Psoas muscle (tissue), 8 donors: ENCODE results near the gene TP53BP1. TPM values are rescaled to one million over a fixed set of nuclear protein-coding genes. Genes with fewer than 3 reads are reported as not detected.

Experiments used
- ATAC-seq, 4 donors: fragments of 200-7000 bp; cut with Tn5 transposase; one replicate each; pipeline ENCODE4 v1.9.1; 2020; ENCODE audit warnings: moderate library complexity in 3 of 4, mild to moderate bottlenecking in 2 of 4
- DNase-seq, 2 donors: peaks; one replicate each; pipeline ENCODE4 v3.0.0-alpha.2; 2020
- H3K27ac ChIP-seq: fragments of 200-600 bp; one replicate; pipeline ENCODE4 v1.8.0; 2022
- H3K27me3 ChIP-seq, 3 donors: fragments of 200-600 bp in 1 of 3; one replicate each; pipeline versions ENCODE4 v1.6.1 to v1.8.0; 2013 to 2022; ENCODE audit warnings: low read length in 2 of 3, mild to moderate bottlenecking in 2 of 3, moderate library complexity in 1 of 3; ENCODE audit not compliant: insufficient read depth in 3 of 3
- H3K36me3 ChIP-seq, 2 donors: fragments of 200-600 bp in 1 of 2; one replicate each; pipeline versions ENCODE4 v1.6.1 to v1.8.0; 2013 to 2022; ENCODE audit warnings: low read depth in 1 of 2, mild to moderate bottlenecking in 1 of 2, moderate library complexity in 1 of 2; ENCODE audit not compliant: insufficient read depth in 1 of 2
- H3K4me1 ChIP-seq: fragments of 200-600 bp; one replicate; pipeline ENCODE4 v1.8.0; 2022
- H3K4me3 ChIP-seq: fragments of 200-600 bp; one replicate; pipeline ENCODE4 v1.8.0; 2022; ENCODE audit warnings: mild to moderate bottlenecking
- H3K9me3 ChIP-seq: fragments of 200-600 bp; one replicate; pipeline ENCODE4 v1.8.0; 2022
- WGBS, 3 donors: extraction: QIAGEN DNeasy Blood & Tissue Kit; methylation state at CpG; one replicate each; pipeline versions ENCODE4 v1.1.6 to v1.1.7; 2013; 5-methylcytosine and 5-hydroxymethylcytosine counted together
- intact Hi-C, 2 donors: fragments of 100-400 bp; cut with DNase I; formaldehyde crosslinking; loops; one replicate each; pipeline versions ENCODE4 v1.11.0 to v1.14.2; 2022
- polyA plus RNA-seq, 3 donors: library from polyadenylated mRNA; stranded (reverse); fragments of 200-250 nt; gene quantifications; one replicate each; pipeline ENCODE4 v1.2.3, GENCODE V29; 2013
- total RNA-seq, 4 donors: library from RNA; stranded (reverse); fragmentation: NEBNext Ultra II Directional in 2 of 4; extraction: Animal tissue kit (Norgen Biotek cat#: 25700) in 2 of 4; gene quantifications; one replicate each; pipeline versions ENCODE4 v1.2.1 to v1.2.4, GENCODE V29; 2021 to 2023
- TF ChIP-seq, protein P1 (sequence below): fragments of 200-600 bp; IDR thresholded peaks from one replicate; pipeline ENCODE4 v1.8.0; 2022; ENCODE audit warnings: antibody characterized with exemption
- donor health status: healthy with polysubstance abuse.
- donor health status: DM: no; HTN: no; CAD: no; lungs with moderate emphysema.
- donor health status: Bipolar disorder and iron deficiency.
- donor health status: healthy.
- donor health status: DM: yes; HTN: yes; CAD: no.
- donor health status: DM: no; HTN: no; CAD: no.
- donor health status: DM: no; HTN: no; CAD: no.
- donor health status: DM: yes; HTN: yes; CAD: no.

TP53BP1 gene
- total and polyA plus RNA-seq, 7 donors: 7.4 to 31.3 (median 13.9) TPM

DNA sequence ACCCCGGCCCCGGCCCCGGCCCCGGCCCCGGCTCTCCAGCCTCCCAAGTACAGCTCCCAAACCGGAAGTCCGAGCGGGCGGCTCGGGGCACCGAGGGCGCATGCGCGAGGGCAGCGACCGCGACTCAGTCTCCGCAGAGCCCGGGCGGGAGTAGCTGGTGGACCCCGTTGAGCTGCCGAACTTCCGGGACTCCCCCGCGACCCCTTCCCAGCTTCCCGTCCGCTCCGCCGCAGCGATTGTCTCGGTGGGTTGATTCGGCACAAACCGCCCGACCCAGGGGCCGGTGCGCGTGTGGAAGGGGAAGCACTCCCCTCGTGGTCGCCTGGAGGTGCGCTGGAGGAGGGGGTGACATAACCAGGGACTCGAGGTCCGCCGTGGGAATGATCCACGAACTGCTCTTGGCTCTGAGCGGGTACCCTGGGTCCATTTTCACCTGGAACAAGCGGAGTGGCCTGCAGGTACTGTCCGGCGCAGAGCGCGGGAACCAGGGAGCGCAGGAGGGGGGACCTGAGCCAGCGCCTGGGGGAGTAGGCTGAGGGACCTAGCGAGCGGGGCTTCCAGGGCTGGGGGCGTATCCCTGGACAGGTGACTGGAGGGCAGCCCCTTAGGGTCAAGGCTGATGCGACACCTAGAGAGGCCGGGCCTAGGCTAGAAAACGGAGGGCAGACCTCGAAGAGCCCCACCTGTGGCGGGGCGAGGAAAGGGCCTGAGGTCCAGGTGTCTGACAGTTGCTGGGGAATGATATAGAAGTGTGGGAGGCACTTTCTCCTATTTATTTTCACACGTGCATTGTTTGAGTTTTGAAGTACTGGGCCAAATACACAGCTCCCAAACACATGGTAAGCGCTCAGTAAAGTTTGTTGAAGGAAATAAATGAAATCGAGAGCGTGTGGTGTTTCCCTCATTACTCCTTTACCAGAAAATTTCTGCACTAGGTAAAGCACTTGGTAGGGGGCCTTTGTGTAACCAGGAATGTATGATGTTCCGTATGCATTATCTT lies 121.7 kb downstream of the TP53BP1 start, which contains the start of the genes TUBGCP4 and ZSCAN29:
Gene TUBGCP4, plus strand, starts transcription at position 127 of the 1,000 bp plus-strand sequence. Its CDS starts 254 bp downstream, at position 381.
Gene ZSCAN29, minus strand, starts transcription at position 69 of the 1,000 bp plus-strand sequence. CDS start 1,130 bp downstream, outside the sequence.
- peaks cover 27% of the 10 kb centered on the region for H3K4me1 ChIP-seq
- WGBS, 3 donors: 3 to 5% (median 4%) methylated on average over 51 to 66 of the region's 66 CpGs
- intact Hi-C loops: no loop called here
- peaks cover 10 to 25% of the 10 kb centered on the region in 2 donors for H3K36me3 ChIP-seq
- H3K4me3 ChIP-seq: peak within 1 kb of the TSS; percentile 95
- H3K27me3 ChIP-seq: no peaks in the 10 kb centered on the region
- H3K9me3 ChIP-seq: no peaks in the 10 kb centered on the region
- TF ChIP-seq, protein P1, sequence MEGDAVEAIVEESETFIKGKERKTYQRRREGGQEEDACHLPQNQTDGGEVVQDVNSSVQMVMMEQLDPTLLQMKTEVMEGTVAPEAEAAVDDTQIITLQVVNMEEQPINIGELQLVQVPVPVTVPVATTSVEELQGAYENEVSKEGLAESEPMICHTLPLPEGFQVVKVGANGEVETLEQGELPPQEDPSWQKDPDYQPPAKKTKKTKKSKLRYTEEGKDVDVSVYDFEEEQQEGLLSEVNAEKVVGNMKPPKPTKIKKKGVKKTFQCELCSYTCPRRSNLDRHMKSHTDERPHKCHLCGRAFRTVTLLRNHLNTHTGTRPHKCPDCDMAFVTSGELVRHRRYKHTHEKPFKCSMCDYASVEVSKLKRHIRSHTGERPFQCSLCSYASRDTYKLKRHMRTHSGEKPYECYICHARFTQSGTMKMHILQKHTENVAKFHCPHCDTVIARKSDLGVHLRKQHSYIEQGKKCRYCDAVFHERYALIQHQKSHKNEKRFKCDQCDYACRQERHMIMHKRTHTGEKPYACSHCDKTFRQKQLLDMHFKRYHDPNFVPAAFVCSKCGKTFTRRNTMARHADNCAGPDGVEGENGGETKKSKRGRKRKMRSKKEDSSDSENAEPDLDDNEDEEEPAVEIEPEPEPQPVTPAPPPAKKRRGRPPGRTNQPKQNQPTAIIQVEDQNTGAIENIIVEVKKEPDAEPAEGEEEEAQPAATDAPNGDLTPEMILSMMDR: peak; percentile 25
- H3K27ac ChIP-seq: peak within 1 kb of the TSS; percentile 87
- peak; percentile 96 to 98 (median 96) for ATAC-seq
- peak; percentile 89 to 92 for DNase-seq

GRCh38 chr15:43370310-43370974 lies 122.5 kb downstream of the TP53BP1 start:
- peak in 1 of 2 donors; percentile 45 for DNase-seq
- Histone ChIP-seq H3K9me3 (no peaks in the 10 kb centered on the region), H3K4me1 (peaks cover 27% of the 10 kb centered on the region), H3K27ac (peak overlapping the region; percentile 87), H3K4me3 (peak overlapping the region; percentile 95), H3K36me3 (peaks cover 10 to 32% of the 10 kb centered on the region in 2 donors), H3K27me3 (no peaks in the 10 kb centered on the region)
- peak; percentile 55 to 72 (median 69) for ATAC-seq
- TF ChIP-seq, protein P1: no peak
- intact Hi-C loops: no loop called here
- 0 to 1% (median 1%) methylated on average over 39 to 45 of the region's 45 CpGs for WGBS, 3 donors

GRCh38 chr15:43361313-43361903 lies 131.5 kb downstream of the TP53BP1 start:
- Histone ChIP-seq H3K27ac (no peak overlapping the region), H3K4me1 (peaks cover 4% of the 10 kb centered on the region), H3K27me3 (no peaks in the 10 kb centered on the region), H3K36me3 (peaks cover 28 to 93% of the 10 kb centered on the region in 2 donors), H3K9me3 (peaks cover 60% of the 10 kb centered on the region), H3K4me3 (no peak overlapping the region)
- TF ChIP-seq, protein P1: no peak
- no peak for DNase-seq
- WGBS, 3 donors: 99 to 100% (median 99%) methylated on average over 7 of the region's 7 CpGs
- intact Hi-C loops: no loop called here
- no peak for ATAC-seq

DNA sequence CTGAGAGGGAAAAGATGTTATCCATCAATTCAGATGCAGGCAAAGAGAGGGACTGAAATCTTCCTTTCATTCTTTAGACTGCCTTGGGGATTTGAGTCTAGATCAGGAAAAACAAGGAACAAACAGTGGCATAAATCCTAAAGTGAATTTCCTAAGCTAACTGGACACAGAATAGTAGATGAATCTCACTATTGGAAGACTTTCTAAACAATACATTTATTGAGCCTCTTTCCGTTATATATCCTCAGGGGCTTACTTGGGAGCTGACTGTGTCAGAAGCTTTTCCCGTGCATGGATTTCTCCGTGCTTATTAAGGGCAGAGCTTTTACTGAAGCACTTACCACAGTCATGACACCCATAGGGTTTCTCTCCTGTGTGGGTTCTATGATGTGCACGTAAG lies 132.1 kb downstream of the TP53BP1 start:
- TF ChIP-seq, protein P1: no peak
- WGBS, 3 donors: 84 to 98% (median 88%) methylated on average over 4 of the region's 4 CpGs
- intact Hi-C loops: no loop called here
- H3K4me1 ChIP-seq: peaks cover 4% of the 10 kb centered on the region
- DNase-seq (no peak), ATAC-seq (no peak)
- H3K36me3 ChIP-seq: peaks cover 27 to 87% of the 10 kb centered on the region in 2 donors
- H3K27me3 ChIP-seq: no peaks in the 10 kb centered on the region
- H3K9me3 ChIP-seq: peaks cover 60% of the 10 kb centered on the region
- no peak overlapping the region for H3K4me3 ChIP-seq
- H3K27ac ChIP-seq: no peak overlapping the region

Other genes with a start within 250 kb of the TP53BP1 start
- under 1 TPM in 1 of 4 donors, not detected in 3; 0.78 TPM for gene TGM5, start 226.2 kb downstream of the TP53BP1 start, total RNA-seq
- under 1 TPM in 2 of 3 donors, not detected in 1; 0.03 to 0.06 TPM for gene TGM5, start 226.2 kb downstream of the TP53BP1 start, polyA plus RNA-seq
- gene TGM7, start 190.9 kb downstream of the TP53BP1 start, total RNA-seq: 1 to 10 TPM in 1 of 4 donors, under 1 TPM in 1, not detected in 2; 0.86 to 4.8 TPM
- under 1 TPM; 0.08 to 0.14 (median 0.11) TPM for gene TGM7, start 190.9 kb downstream of the TP53BP1 start, polyA plus RNA-seq
- 1 to 10 TPM; 4.1 to 6.8 (median 5.8) TPM for gene LCMT2, start 162.6 kb downstream of the TP53BP1 start, total RNA-seq
- gene LCMT2, start 162.6 kb downstream of the TP53BP1 start, polyA plus RNA-seq: 1 to 10 TPM; 2.6 to 7.8 (median 2.7) TPM
- gene ZSCAN29, start 122.1 kb downstream of the TP53BP1 start, total RNA-seq: 10 to 100 TPM; 18.5 to 26.2 (median 21.9) TPM
- 10 to 100 TPM in 1 of 3 donors, 1 to 10 TPM in 2; 5.7 to 31.5 (median 7.2) TPM for gene ZSCAN29, start 122.1 kb downstream of the TP53BP1 start, polyA plus RNA-seq
- gene TUBGCP4, start 122.1 kb downstream of the TP53BP1 start, total RNA-seq: 10 to 100 TPM; 12.8 to 21.0 (median 19.2) TPM
- gene TUBGCP4, start 122.1 kb downstream of the TP53BP1 start, polyA plus RNA-seq: 10 to 100 TPM in 2 of 3 donors, 1 to 10 TPM in 1; 6.1 to 12.1 (median 11.9) TPM
- 10 to 100 TPM in 1 of 4 donors, 1 to 10 TPM in 3; 2.7 to 25.1 (median 7.9) TPM for gene MAP1A, start 24.5 kb upstream of the TP53BP1 start, total RNA-seq
- 1 to 10 TPM in 2 of 3 donors, under 1 TPM in 1; 0.63 to 1.7 (median 1.3) TPM for gene MAP1A, start 24.5 kb upstream of the TP53BP1 start, polyA plus RNA-seq
- gene PPIP5K1, start 97.1 kb upstream of the TP53BP1 start, total RNA-seq: 10 to 100 TPM; 19.3 to 37.3 (median 27.9) TPM
- gene PPIP5K1, start 97.1 kb upstream of the TP53BP1 start, polyA plus RNA-seq: 10 to 100 TPM in 1 of 3 donors, 1 to 10 TPM in 2; 4.5 to 14.2 (median 5.2) TPM
- gene CKMT1B, start 100.9 kb upstream of the TP53BP1 start, total RNA-seq: under 1 TPM in 1 of 4 donors, not detected in 3; 0.21 TPM
- gene CKMT1B, start 100.9 kb upstream of the TP53BP1 start, polyA plus RNA-seq: under 1 TPM in 2 of 3 donors, not detected in 1; 0.10 to 0.14 TPM
- gene STRC, start 125.6 kb upstream of the TP53BP1 start, total RNA-seq: under 1 TPM in 3 of 4 donors, not detected in 1; 0.08 to 0.62 (median 0.20) TPM
- under 1 TPM in 2 of 3 donors, not detected in 1; 0.10 to 0.31 TPM for gene STRC, start 125.6 kb upstream of the TP53BP1 start, polyA plus RNA-seq
- gene CATSPER2, start 155.7 kb upstream of the TP53BP1 start, total RNA-seq: 1 to 10 TPM in 3 of 4 donors, under 1 TPM in 1; 0.87 to 1.4 (median 1.2) TPM
- 1 to 10 TPM in 2 of 3 donors, under 1 TPM in 1; 0.80 to 3.2 (median 3.1) TPM for gene CATSPER2, start 155.7 kb upstream of the TP53BP1 start, polyA plus RNA-seq
- gene CKMT1A, start 200.7 kb upstream of the TP53BP1 start, total RNA-seq: not detected
- under 1 TPM; 0.03 to 0.14 (median 0.12) TPM for gene CKMT1A, start 200.7 kb upstream of the TP53BP1 start, polyA plus RNA-seq